ENCODE data around the gene RIPOR1. TPM values are rescaled to one million over a fixed set of nuclear protein-coding genes. Genes with fewer than 3 reads are reported as not detected.

RIPOR1 gene
- polyA plus RNA-seq, 1 donor (not counting 4 experiments of a cell fraction or from before 2014, with no cell fraction given), result 5.3 TPM

- Histone ChIP-seq H3K36me3 (ENCODE audit: control insufficient read depth in 2 of 2, extremely low read depth in 1 of 2, insufficient read depth in 2 of 2, low read length in 2 of 2) (peaks cover 29 to 38% of the 10 kb centered on the region in 2 experiments), H3K4me3 (ENCODE audit: control insufficient read depth in 2 of 3, extremely low read depth in 1 of 3, insufficient read depth in 2 of 3, low read depth in 1 of 3, low read length in 3 of 3) (no peak overlapping the region), H3K9me1 (ENCODE audit: control insufficient read depth, extremely low read depth, insufficient read depth, low read length) (no peaks in the 10 kb centered on the region), H3K4me2 (ENCODE audit: control insufficient read depth, extremely low read depth, insufficient read depth, low read depth, low read length) (no peak overlapping the region), H2AFZ (ENCODE audit: control insufficient read depth, low read length) (no peak overlapping the region), H3K27me3 (ENCODE audit: control insufficient read depth, extremely low read depth, insufficient read depth, low read length) (no peaks in the 10 kb centered on the region), H3K9ac (ENCODE audit: control insufficient read depth, extremely low read depth, insufficient read depth, low read length) (no peak overlapping the region), H4K20me1 (ENCODE audit: control insufficient read depth, extremely low read depth, insufficient read depth, low read length) (peaks cover 10% of the 10 kb centered on the region), H3K79me2 (ENCODE audit: control insufficient read depth, insufficient read depth, low read length) (peaks cover under 1% of the 10 kb centered on the region), H3K27ac (ENCODE audit: control insufficient read depth, insufficient read depth, low read length) (no peak overlapping the region), H3K4me1 (ENCODE audit: control insufficient read depth, extremely low read depth, insufficient read depth, low read length) (peaks cover 22% of the 10 kb centered on the region), H3K9me3 (ENCODE audit: control insufficient read depth, low read depth, low read length) (no peaks in the 10 kb centered on the region)
- dilution Hi-C loops (cut with MboI; ENCODE audit: extremely low pct_ligation_motif_present, low sequenced_read_pairs), result no loop called here
- no peak for TF ChIP-seq EZH2 (IDR thresholded peaks at IDR 0.05; ENCODE audit: low read length)
- TF ChIP-seq CTCF (optimal IDR thresholded peaks at IDR 0.05 in 1 of 3, IDR thresholded peaks at IDR 0.05 in 1 of 3, conservative IDR thresholded peaks at IDR 0.05 in 1 of 3; ENCODE audit: extremely low read depth in 1 of 3, insufficient read depth in 2 of 3, low read length in 3 of 3), result no peak
- DNase-seq (ENCODE audit: low read depth, low spot score), result no peak
- no peak for FAIRE-seq
Observed at GRCh38 chr16:67541391-67542263, 13.0 kb downstream of the RIPOR1 start.

GRCh38 chr16:67542464-67542863 lies 13.8 kb downstream of the RIPOR1 start:
- no peak for DNase-seq (ENCODE audit: low read depth, low spot score)

More at GRCh38 chr16:67542464-67542863, 13.8 kb downstream of the RIPOR1 start:
- Histone ChIP-seq H3K4me2 (ENCODE audit: control insufficient read depth, extremely low read depth, insufficient read depth, low read depth, low read length) (no peak overlapping the region), H3K9me1 (ENCODE audit: control insufficient read depth, extremely low read depth, insufficient read depth, low read length) (no peaks in the 10 kb centered on the region), H3K9ac (ENCODE audit: control insufficient read depth, extremely low read depth, insufficient read depth, low read length) (no peak overlapping the region), H2AFZ (ENCODE audit: control insufficient read depth, low read length) (no peak overlapping the region), H3K79me2 (ENCODE audit: control insufficient read depth, insufficient read depth, low read length) (no peaks in the 10 kb centered on the region), H3K9me3 (ENCODE audit: control insufficient read depth, low read depth, low read length) (no peaks in the 10 kb centered on the region), H3K27ac (ENCODE audit: control insufficient read depth, insufficient read depth, low read length) (no peak overlapping the region), H3K4me3 (ENCODE audit: control insufficient read depth in 2 of 3, extremely low read depth in 1 of 3, insufficient read depth in 2 of 3, low read depth in 1 of 3, low read length in 3 of 3) (no peak overlapping the region), H4K20me1 (ENCODE audit: control insufficient read depth, extremely low read depth, insufficient read depth, low read length) (peaks cover 10% of the 10 kb centered on the region), H3K36me3 (ENCODE audit: control insufficient read depth in 2 of 2, extremely low read depth in 1 of 2, insufficient read depth in 2 of 2, low read length in 2 of 2) (peaks cover 32 to 40% of the 10 kb centered on the region in 2 experiments), H3K27me3 (ENCODE audit: control insufficient read depth, extremely low read depth, insufficient read depth, low read length) (no peaks in the 10 kb centered on the region), H3K4me1 (ENCODE audit: control insufficient read depth, extremely low read depth, insufficient read depth, low read length) (peaks cover 21% of the 10 kb centered on the region)
- dilution Hi-C loops (cut with MboI; ENCODE audit: extremely low pct_ligation_motif_present, low sequenced_read_pairs), result no loop called here
- no peak for TF ChIP-seq CTCF (optimal IDR thresholded peaks at IDR 0.05 in 1 of 3, IDR thresholded peaks at IDR 0.05 in 1 of 3, conservative IDR thresholded peaks at IDR 0.05 in 1 of 3; ENCODE audit: extremely low read depth in 1 of 3, insufficient read depth in 2 of 3, low read length in 3 of 3)
- no peak for TF ChIP-seq EZH2 (IDR thresholded peaks at IDR 0.05; ENCODE audit: low read length)
- peak; percentile 36 for FAIRE-seq
